ENCODE results near the gene RPGRIP1L.

RPGRIP1L gene

DNA sequence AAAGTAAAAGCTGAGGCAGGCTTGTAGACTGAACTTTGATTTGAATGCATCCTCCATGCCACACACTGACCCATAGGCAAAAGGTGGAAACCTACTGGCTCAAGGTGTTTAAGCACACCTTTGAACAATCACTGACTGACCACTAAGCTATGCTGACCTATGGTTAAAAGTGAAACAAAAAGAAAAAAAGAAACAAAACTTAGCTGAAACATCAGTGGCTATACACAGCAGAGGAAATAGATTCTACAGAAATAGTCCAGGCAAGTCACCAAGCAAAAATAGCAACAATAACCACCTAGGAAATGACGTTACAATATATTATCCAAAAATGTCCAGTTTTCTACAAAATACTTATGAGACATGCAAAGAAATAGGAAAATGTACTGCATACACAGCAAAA, 60.2 kb downstream of the RPGRIP1L start:
- DNase-seq: no peak

GRCh38 chr16:53642094-53642493, 61.6 kb downstream of the RPGRIP1L start:
- no peak for DNase-seq

DNA sequence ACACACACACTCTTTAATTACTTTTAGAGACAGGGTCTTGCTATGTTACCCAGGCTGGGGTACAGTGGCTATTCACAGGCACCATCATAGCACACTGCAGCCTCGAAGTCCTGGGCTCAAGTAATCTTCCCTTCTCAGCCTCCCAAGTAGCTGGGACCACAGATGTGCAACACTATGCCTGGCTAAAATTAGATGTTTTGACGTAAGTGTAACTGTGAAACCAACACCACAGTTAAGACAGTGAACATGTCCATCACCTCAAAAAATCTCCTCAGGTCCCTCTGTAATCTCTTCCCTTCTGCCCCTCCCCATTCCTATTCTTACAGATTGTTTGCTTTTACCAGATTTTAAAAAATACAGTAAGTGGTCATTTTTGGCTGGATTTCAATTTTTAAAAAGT, 66.7 kb downstream of the RPGRIP1L start:
- no peak for DNase-seq

DNA sequence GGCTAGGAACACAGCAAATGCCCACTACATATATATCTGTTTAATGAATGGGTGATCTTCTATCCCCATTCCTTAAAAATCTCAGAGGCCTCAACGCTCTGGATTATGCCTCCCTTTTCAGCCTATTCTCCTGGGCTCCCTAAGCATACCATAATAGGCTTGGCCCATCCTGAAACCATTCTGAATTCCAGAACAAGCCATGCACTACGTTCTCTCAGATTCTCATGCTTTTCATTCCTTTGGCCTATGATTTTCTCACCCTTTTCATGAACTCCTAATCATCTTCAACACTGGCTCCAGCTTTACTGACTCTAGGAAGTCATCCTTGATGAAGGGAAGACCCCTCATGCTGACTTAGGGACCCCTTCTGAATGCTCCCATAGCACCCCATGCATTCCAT, 71.1 kb downstream of the RPGRIP1L start:
- no peak for DNase-seq

DNA sequence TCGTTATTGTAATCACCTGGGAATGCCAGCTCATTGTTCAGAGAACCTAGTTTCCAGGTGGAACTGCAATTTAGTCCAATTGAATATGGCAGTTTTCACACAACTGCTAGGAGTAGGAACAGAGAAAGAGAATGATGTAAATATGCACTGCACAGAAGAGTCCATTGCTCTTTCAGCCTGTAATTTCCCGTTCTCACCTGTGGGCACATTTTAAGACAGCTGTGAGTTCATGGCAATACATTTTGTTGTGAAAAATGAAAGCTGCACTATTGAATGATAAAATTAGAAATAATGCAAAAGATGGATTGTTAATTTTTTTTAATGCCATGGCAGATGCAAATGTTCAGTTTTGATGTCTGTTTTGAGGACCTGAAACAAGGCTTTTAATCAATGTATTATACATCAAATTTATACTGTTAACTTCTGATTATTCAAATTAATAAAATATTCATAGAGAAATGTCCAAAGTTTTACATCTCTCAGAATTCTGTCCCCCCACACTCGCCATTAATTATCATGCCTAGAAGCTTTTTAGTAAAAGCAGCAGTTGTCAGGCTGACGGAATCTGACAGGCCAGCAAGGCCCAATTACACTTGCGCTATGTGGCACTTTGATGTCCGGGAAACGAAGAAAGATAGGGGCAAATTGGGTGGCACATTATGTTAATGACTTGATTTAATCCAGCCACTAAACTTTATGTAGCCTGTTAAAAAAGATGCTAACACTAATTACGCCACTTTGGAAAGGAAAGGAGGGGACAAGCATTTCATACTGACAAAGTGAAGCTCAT, 72.2 kb downstream of the RPGRIP1L start:
- DNase-seq: no peak

GRCh38 chr16:53629607-53630312, 73.9 kb downstream of the RPGRIP1L start:
- no peak for DNase-seq

DNA sequence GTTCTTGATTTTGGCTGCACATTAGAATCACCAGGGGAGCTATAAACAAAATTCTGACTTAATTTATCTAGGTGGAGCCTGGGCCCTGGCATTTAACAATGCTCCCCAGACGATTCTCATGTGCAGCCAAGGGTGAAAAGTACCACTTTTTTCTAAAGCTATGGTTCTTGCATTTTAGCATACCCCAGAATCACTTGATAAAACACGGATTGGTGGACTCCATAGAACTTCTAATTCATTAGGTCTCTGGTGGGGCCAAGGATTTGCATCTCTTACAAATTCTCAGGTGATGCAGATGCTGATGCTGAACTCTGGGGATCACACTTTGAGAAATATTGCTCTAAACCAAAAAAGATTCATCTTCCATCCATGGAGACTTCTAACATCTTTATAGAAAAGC, 74.5 kb downstream of the RPGRIP1L start:
- no peak for DNase-seq

DNA sequence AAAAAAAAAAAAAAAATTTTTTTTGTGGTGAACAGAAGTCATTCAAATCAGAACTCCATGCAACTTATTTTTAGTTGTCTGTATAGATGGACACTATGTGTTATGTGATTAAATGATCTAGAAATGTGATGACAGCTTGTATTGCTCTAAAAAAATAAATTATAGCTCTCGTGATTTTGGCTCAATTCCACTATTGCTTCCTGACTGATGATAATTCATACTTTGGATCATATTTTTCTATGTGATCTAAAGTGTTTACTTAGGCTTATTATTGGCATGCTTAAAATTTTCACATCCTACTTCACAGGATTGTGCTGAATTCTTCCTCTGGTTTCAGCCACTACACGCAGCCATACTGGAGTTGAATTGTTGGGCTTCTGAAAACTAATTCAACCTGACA, 76.8 kb downstream of the RPGRIP1L start:
- no peak for DNase-seq

GRCh38 chr16:53626161-53626560, 77.5 kb downstream of the RPGRIP1L start:
- DNase-seq: no peak

DNA sequence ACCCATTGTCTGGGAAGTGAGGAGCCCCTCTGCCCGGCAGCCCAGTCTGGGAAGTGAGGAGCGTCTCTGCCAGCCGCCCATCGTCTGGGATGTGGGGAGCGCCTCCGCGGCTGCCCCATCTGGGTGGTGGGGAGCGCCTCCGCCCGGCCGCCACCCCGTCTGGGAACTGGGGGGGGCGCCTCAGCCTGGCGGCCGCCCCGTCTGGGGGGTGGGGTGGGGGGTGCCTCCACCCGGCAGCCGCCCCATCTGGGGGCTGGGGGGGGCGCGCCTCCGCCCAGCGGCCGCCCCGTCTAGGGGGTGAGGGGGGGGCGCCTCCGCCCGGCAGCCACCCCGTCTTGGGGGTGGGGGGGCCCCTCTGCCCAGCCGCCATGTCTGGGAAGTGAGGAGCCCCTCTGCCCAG, 78.4 kb downstream of the RPGRIP1L start:
- DNase-seq: no peak

GRCh38 chr16:53622315-53622714, 81.3 kb downstream of the RPGRIP1L start:
- no peak for DNase-seq

- DNase-seq: no peak
Measured at GRCh38 chr16:53620476-53620875, 83.2 kb downstream of the RPGRIP1L start.

DNA sequence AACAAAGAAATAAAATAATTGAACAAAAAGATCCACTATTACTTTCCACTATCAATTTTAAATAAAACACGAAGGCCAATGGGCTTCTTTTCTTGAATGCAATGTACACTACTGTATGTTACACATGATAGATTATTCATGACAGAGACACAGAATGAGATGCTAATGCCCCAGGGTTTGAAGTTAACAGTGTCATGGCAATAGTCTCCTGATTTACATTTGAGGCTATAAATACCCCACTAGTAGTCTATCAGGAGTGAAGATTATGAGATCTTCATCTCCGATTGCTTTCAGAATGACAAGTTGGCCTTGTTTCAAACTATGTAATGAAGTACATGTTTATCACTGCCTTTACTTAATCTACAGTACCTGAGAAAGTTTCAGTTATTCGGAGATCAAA, 84.4 kb downstream of the RPGRIP1L start:
- DNase-seq: no peak

- DNase-seq: no peak
Measured at GRCh38 chr16:53614346-53614745, 89.3 kb downstream of the RPGRIP1L start.

GRCh38 chr16:53612003-53612402, 91.7 kb downstream of the RPGRIP1L start:
- no peak for DNase-seq

DNA sequence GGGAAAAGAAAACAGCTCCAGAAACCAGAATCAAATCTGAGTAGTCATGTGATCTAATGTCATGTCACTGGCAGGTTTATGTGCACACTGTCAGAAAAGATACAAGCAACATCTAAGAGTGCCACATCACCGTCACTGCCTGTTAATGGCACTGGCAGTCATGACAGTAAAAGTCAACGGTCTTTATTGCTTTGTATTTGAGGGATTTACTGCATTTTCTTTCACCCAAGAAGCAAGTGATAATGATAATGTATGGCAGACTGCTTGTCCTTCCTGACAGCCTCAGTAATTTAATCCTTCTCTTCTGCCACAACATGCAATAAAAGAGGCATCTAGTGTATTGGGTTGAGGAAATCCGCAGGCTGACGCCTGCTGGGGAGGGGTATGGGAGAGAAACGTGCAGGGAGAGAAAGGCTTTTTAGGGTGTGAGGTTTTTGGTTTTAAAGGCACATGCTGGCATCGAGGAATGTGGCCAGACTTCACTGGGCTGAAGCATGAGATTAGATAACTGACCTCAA, 92.4 kb downstream of the RPGRIP1L start:
- no peak for DNase-seq

GRCh38 chr16:53609536-53609935, 94.1 kb downstream of the RPGRIP1L start:
- DNase-seq: no peak

DNA sequence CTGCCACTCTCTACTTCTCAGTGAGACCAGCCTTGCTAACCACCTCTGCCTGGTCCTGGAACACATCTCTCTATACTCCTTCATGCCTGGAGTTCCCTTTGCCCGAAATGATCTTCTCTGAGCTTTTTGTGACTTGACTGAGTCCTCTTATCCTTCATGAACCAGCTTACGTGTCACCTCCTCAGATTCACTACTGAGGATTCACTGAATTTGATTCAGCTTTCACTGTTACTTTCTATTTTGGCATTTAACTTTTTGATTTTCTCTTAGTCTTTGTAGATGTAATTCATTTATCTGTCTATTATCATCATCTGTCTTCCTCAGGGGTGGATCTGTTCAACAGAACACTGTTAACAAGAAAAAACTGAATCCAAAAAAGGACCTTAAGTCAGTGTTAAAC, 95.6 kb downstream of the RPGRIP1L start:
- DNase-seq: no peak

GRCh38 chr16:53605831-53606400, 97.7 kb downstream of the RPGRIP1L start:
- no peak for DNase-seq

DNA sequence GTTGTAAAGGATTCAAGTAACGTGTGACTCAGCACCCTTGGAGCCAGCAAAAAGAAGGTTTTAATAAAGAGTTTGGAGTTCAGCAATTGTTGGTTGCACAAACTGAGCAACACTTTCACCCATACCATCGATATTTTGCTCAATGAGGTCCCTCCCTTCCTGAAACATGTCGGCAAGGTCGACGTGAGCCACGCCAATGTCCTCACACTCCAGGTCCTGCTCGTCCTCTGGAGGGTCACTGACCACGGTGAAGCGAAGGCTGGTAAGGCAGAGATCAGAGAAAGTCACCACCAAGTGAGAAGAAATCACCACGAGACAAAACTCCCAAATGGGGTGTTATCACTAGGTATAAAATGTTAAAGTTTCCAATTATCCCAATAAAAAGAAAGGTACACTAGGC, 98.3 kb downstream of the RPGRIP1L start:
- DNase-seq: no peak

DNA sequence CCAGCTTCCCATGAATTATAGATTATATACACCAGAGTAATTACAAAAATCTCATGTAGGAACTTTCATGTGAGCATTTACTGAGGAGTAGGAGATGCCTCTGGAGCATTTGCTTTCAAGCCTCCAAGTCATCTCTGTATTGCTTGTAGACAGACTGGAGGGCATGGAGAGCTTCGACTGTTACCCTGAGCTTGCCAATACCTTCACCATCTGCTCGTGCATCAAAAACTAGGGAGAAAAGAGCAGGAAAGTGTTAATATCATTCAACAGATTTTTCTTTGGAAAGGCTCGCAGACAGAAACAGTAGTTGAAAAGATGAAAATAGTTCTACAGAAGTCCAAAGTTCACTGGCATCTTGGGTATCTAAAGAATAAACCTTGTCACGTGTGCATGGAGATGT, 101.7 kb downstream of the RPGRIP1L start:
- no peak for DNase-seq

- DNase-seq: no peak
Measured at GRCh38 chr16:53600616-53601015, 103.0 kb downstream of the RPGRIP1L start.

DNA sequence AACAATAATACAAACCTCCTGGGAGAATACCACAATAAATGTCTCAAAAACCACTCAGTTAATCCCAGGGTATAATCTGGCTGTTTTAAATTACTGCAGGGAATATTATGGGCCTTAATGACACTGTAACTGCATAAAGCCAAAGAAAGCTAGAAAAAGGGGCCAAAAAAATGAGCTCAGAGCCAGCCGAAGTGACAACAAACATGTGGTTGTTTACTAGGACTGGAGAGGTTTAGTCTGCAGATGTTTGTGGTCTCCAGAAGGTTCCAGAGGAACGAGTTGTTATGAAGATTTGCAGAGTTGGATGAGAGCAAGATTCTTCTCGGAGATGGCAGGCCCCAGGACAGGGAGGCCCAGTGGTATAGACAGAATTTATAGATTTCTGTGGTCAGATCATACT, 103.5 kb downstream of the RPGRIP1L start:
- no peak for DNase-seq

DNA sequence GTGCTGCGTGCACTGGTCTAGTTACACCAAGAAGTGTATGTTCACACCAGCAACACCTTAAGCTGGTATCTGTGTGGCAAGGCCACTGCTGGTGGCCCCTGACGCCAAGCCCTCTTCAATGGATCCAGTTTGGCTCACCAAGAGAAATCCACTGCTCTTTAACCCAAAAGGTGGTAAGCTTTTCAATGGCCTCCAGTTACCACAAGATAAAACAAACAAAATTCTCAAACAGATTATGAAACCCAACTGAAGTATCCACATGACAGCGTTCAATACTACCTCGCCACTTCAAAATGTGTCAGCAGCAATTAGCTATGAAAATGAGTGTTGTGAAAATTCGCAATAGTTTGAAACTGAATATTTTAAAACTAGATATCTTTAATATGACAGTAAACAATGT, 104.1 kb downstream of the RPGRIP1L start:
- no peak for DNase-seq

Data from CD4-positive, alpha-beta T cell treated with Interleukin-17A for 1 hour (primary cell).